Neuronal stem cell (in vitro differentiated cells): ENCODE data around the gene SSX2IP.
"Not testable (repeated sequence)": the region's sequence is repeated elsewhere in the genome, so short reads cannot be mapped to it uniquely, and the experiment has no call there.

ENCODE experiments used
- DNase-seq: peaks from one replicate; pipeline ENCODE4 v3.0.0-alpha.2; 2013; ENCODE audit warnings: low spot score
- H2AFZ ChIP-seq: one replicate; pipeline ENCODE4 v1.6.1; 2013; ENCODE audit warnings: mild to moderate bottlenecking, low read length, inconsistent platforms
- H2AK5ac ChIP-seq: 2 replicates; pipeline ENCODE4 v1.6.1; 2013; ENCODE audit warnings: low read depth, mild to moderate bottlenecking, inconsistent platforms, low read length, moderate library complexity, mixed read lengths
- H2BK120ac ChIP-seq: 2 replicates; pipeline ENCODE4 v1.6.1; 2013; ENCODE audit warnings: low read depth, mild to moderate bottlenecking, inconsistent platforms, low read length, moderate library complexity, mixed read lengths
- H2BK12ac ChIP-seq: one replicate; pipeline ENCODE4 v1.6.1; 2013; ENCODE audit warnings: low read length, inconsistent platforms
- H2BK15ac ChIP-seq: 2 replicates; pipeline ENCODE4 v1.6.1; 2013; ENCODE audit warnings: mild to moderate bottlenecking, low read length, inconsistent platforms, mixed read lengths
- H2BK5ac ChIP-seq: one replicate; pipeline ENCODE4 v1.6.1; 2013; ENCODE audit warnings: inconsistent platforms, mild to moderate bottlenecking, low read length, moderate library complexity
- H3K14ac ChIP-seq: one replicate; pipeline ENCODE4 v1.6.1; 2013; ENCODE audit warnings: low read length, inconsistent platforms
- H3K18ac ChIP-seq: 2 replicates; pipeline ENCODE4 v1.6.1; 2013; ENCODE audit warnings: low read length, inconsistent platforms
- H3K23ac ChIP-seq: 2 replicates; pipeline ENCODE4 v1.6.1; 2013; ENCODE audit warnings: low read depth, mild to moderate bottlenecking, mixed read lengths, low read length, inconsistent platforms; ENCODE audit not compliant: poor library complexity
- H3K27ac ChIP-seq: replicated peaks from 3 replicates; pipeline ENCODE4 v1.5.1; 2013; ENCODE audit warnings: low read length, inconsistent platforms
- H3K27me3 ChIP-seq, 3 experiments: 2 replicates each; pipeline ENCODE4 v1.6.1; 2013; ENCODE audit warnings: low read length in 3 of 3, mild to moderate bottlenecking in 2 of 3, inconsistent platforms in 1 of 3, low read depth in 1 of 3, mixed read lengths in 1 of 3, moderate library complexity in 1 of 3; ENCODE audit not compliant: control insufficient read depth in 3 of 3, insufficient read depth in 3 of 3
- H3K36me3 ChIP-seq, 2 donors: replicated peaks in 1 of 2; 2 replicates each; pipeline ENCODE4 v1.6.1; 2013; ENCODE audit warnings: low read length in 2 of 2; ENCODE audit not compliant: control insufficient read depth in 2 of 2, insufficient read depth in 2 of 2
- H3K4ac ChIP-seq: 2 replicates; pipeline ENCODE4 v1.6.1; 2013; ENCODE audit warnings: inconsistent platforms, mild to moderate bottlenecking, low read length, moderate library complexity
- H3K4me1 ChIP-seq, 2 donors: 1 replicate in 1 of 2; 2 replicates in 1 of 2; pipeline ENCODE4 v1.6.1; 2013; ENCODE audit warnings: low read length in 2 of 2, low read depth in 1 of 2; ENCODE audit not compliant: control insufficient read depth in 2 of 2, insufficient read depth in 1 of 2
- H3K4me2 ChIP-seq: one replicate; pipeline ENCODE4 v1.6.1; 2013; ENCODE audit warnings: mild to moderate bottlenecking, low read length, inconsistent platforms; ENCODE audit not compliant: insufficient read depth, poor library complexity, severe bottlenecking
- H3K4me3 ChIP-seq, 2 donors: 2 replicates each; pipeline ENCODE4 v1.5.1; 2013; ENCODE audit warnings: low read length in 2 of 2, mild to moderate bottlenecking in 2 of 2, inconsistent platforms in 1 of 2, moderate library complexity in 1 of 2
- H3K79me1 ChIP-seq: one replicate; pipeline ENCODE4 v1.6.1; 2013; ENCODE audit warnings: low read depth, mild to moderate bottlenecking, inconsistent platforms, low read length, moderate library complexity
- H3K9ac ChIP-seq: one replicate; pipeline ENCODE4 v1.6.1; 2013; ENCODE audit warnings: mild to moderate bottlenecking, low read depth, low read length, inconsistent platforms; ENCODE audit not compliant: poor library complexity
- H3K9me3 ChIP-seq, 2 donors: replicated peaks in 1 of 2; 2 replicates each; pipeline versions ENCODE3 to v1.6.1; 2013; ENCODE audit warnings: low read length in 2 of 2, mild to moderate bottlenecking in 2 of 2, inconsistent platforms in 1 of 2, low read depth in 1 of 2, mixed read lengths in 1 of 2, moderate library complexity in 1 of 2; ENCODE audit not compliant: control insufficient read depth in 2 of 2, insufficient read depth in 1 of 2
- H4K8ac ChIP-seq: one replicate; pipeline ENCODE4 v1.6.1; 2013; ENCODE audit warnings: low read depth, mild to moderate bottlenecking, inconsistent platforms, low read length, moderate library complexity
- H4K91ac ChIP-seq: one replicate; pipeline ENCODE4 v1.6.1; 2013; ENCODE audit warnings: low read length, low read depth, mild to moderate bottlenecking, inconsistent platforms; ENCODE audit not compliant: poor library complexity
- WGBS, 2 donors: extraction: QIAGEN DNeasy Blood & Tissue Kit; methylation state at CpG; one replicate each; pipeline ENCODE4 v1.1.7; 2013; ENCODE audit warnings: missing lambda C conversion rate in 2 of 2, mixed read lengths in 1 of 2; ENCODE audit not compliant: insufficient read length in 2 of 2, insufficient replicate concordance in 1 of 2; ENCODE audit errors: extremely low coverage in 2 of 2; 5-methylcytosine and 5-hydroxymethylcytosine counted together

The SSX2IP gene

DNA sequence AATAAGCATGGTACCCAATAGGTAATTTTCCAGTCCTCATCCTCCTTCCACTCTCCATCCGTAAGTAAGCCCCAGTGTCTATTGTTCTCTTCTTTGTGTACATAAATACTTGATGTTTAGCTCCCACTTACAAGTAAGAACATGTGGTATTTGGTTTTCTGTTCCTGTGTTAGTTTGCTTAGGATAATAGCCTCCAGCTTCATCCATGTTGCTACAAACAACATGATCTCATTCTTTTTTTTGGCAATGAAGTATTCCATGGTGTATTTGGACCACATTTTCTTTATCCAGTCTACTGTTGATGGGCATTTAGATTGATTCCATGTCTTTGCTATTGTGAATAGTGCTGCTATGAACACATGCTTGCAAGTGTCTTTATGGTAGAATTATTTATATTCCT, 37.5 kb upstream of the SSX2IP start:
- not testable (repeated sequence) for H3K23ac ChIP-seq, H2BK15ac ChIP-seq, H3K4ac ChIP-seq, H2AFZ ChIP-seq, H4K91ac ChIP-seq, H3K4me2 ChIP-seq, H2AK5ac ChIP-seq, H3K27me3 ChIP-seq, H2BK120ac ChIP-seq, H3K79me1 ChIP-seq, H2BK12ac ChIP-seq, H3K9me3 ChIP-seq, H3K4me3 ChIP-seq, H3K9ac ChIP-seq, H3K27ac ChIP-seq, H3K4me1 ChIP-seq, H4K8ac ChIP-seq, H3K18ac ChIP-seq, H3K14ac ChIP-seq, H2BK5ac ChIP-seq, DNase-seq, H3K36me3 ChIP-seq
- WGBS, 2 donors, result no CpG with 5 or more reads among the region's 1 CpG

- Histone ChIP-seq H3K27ac (no peak overlapping the region), H3K36me3 (no peaks in the 10 kb centered on the region), H3K79me1 (no peaks in the 10 kb centered on the region), H3K23ac (no peak overlapping the region), H4K91ac (no peak overlapping the region), H3K4me2 (no peak overlapping the region), H3K14ac (no peak overlapping the region), H2AK5ac (no peak overlapping the region), H3K4ac (no peak overlapping the region), H3K9me3 (no peaks in the 10 kb centered on the region), H2BK120ac (no peak overlapping the region), H2AFZ (no peak overlapping the region), H2BK5ac (no peak overlapping the region), H3K18ac (no peak overlapping the region), H2BK12ac (no peak overlapping the region), H3K9ac (no peak overlapping the region), H3K4me3 (no peak overlapping the region), H2BK15ac (no peak overlapping the region), H4K8ac (no peak overlapping the region), H3K4me1 (no peaks in the 10 kb centered on the region), H3K27me3 (no peaks in the 10 kb centered on the region)
- no peak for DNase-seq
- WGBS, 2 donors, result no CpG with 5 or more reads among the region's 2 CpGs
Observed at GRCh38 chr1:84726593-84727499, 36.6 kb upstream of the SSX2IP start.

DNA sequence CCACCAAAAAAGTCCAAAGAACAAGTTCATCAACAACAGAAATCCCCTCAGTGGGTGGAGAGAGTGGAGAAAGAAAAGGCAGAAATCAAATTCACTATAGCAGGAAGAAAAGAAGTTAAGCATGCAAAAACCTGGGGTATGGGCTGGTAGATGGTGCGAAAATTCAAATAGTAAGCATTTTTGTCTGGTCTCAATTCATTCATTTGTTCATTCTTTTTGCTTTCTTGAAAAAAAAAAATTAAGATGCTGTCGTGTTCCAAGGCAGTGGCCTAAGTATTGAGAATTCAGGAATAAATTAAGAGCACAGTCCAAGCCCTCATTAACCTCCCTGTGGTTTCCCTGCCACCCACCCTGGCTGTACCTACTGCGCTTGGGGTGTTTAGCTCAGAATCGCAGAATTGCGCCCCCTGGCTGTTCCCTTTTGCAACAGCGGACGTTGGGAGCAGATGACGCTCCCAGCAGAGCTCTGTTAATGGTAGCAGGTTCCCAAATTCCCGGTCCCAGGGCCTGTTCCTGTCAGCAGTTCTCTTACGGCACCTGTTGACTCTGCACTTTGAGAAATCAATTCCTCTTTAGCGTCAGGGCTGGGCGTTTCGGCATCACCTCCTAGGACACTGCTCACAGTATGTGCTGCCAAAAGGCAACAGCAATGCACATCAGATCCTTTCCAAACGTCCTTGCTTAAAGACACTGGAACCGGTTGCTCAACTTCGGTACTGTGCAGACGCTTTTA, 34.0 kb upstream of the SSX2IP start:
- no peak overlapping the region for H3K9ac ChIP-seq
- no peak overlapping the region for H2BK15ac ChIP-seq
- H3K4me1 ChIP-seq, result peaks cover 1 to 5% of the 10 kb centered on the region in 2 donors
- H3K23ac ChIP-seq, result no peak overlapping the region
- H3K27me3 ChIP-seq, result no peaks in the 10 kb centered on the region
- no peak overlapping the region for H3K4me3 ChIP-seq
- H2BK120ac ChIP-seq, result no peak overlapping the region
- no CpG with 5 or more reads among the region's 17 CpGs for WGBS, 2 donors
- H3K14ac ChIP-seq, result no peak overlapping the region
- H3K18ac ChIP-seq, result no peak overlapping the region
- H3K27ac ChIP-seq, result no peak overlapping the region
- no peak overlapping the region for H2AK5ac ChIP-seq
- H2BK12ac ChIP-seq, result no peak overlapping the region
- no peak overlapping the region for H3K4ac ChIP-seq
- H3K4me2 ChIP-seq, result no peak overlapping the region
- no peak overlapping the region for H4K8ac ChIP-seq
- no peaks in the 10 kb centered on the region for H3K9me3 ChIP-seq
- DNase-seq, result no peak
- H3K79me1 ChIP-seq, result no peaks in the 10 kb centered on the region
- H4K91ac ChIP-seq, result no peak overlapping the region
- no peaks in the 10 kb centered on the region for H3K36me3 ChIP-seq
- H2AFZ ChIP-seq, result no peak overlapping the region
- H2BK5ac ChIP-seq, result no peak overlapping the region

DNA sequence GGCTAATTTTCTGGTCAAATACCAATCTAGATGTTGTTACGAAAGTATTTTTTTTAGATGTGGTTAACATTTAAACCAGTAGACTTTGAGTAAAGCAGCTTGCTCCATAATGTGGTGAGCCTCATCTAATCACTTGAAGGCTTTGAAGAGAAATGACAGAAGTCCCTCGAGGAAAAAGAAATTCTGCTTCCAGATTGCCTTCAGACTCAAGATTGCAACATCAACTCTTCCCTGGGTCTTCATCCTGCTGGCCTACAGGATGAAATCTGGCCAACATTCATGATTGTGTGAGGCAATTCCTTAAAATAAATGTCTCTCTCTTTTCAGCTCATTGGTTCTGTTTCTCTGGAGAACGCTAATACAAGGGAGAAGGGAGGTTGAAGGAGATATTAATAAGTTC, 32.5 kb upstream of the SSX2IP start:
- Histone ChIP-seq H3K27ac (no peak overlapping the region), H3K4me3 (no peak overlapping the region)

More for the DNA sequence above, 32.5 kb upstream of the SSX2IP start:
- Histone ChIP-seq H2AFZ (no peak overlapping the region), H2BK120ac (no peak overlapping the region), H3K18ac (no peak overlapping the region), H3K4me2 (no peak overlapping the region), H3K79me1 (no peaks in the 10 kb centered on the region), H2AK5ac (no peak overlapping the region), H3K4ac (no peak overlapping the region), H3K14ac (no peak overlapping the region), H3K9me3 (no peaks in the 10 kb centered on the region), H2BK12ac (no peak overlapping the region), H2BK5ac (no peak overlapping the region), H3K4me1 (peaks cover 5 to 6% of the 10 kb centered on the region in 2 donors), H4K8ac (no peak overlapping the region), H3K36me3 (no peaks in the 10 kb centered on the region), H3K27me3 (peaks cover 0 to 3% (median 0%) of the 10 kb centered on the region in 3 experiments), H3K9ac (no peak overlapping the region), H4K91ac (no peak overlapping the region), H3K23ac (no peak overlapping the region), H2BK15ac (no peak overlapping the region)
- no peak for DNase-seq
- no CpG with 5 or more reads among the region's 3 CpGs for WGBS, 2 donors
